Ishikawa (cell line): ENCODE measurements around the gene LAMB4.

Experiments
- CEBPB ChIP-seq: IDR thresholded peaks from 2 replicates; pipeline ENCODE4 v1.6.1; 2012
- CREB1 ChIP-seq: IDR thresholded peaks from 2 replicates; pipeline ENCODE4 v1.6.1; 2012; ENCODE audit warnings: low read depth
- EGR1 ChIP-seq: IDR thresholded peaks from 2 replicates; pipeline ENCODE4 v1.6.1; 2012
- EP300 ChIP-seq: IDR thresholded peaks from 2 replicates; pipeline ENCODE4 v1.6.1; 2012; ENCODE audit warnings: borderline replicate concordance
- FOXM1 ChIP-seq: IDR thresholded peaks from 2 replicates; pipeline ENCODE4 v1.6.1; 2012; ENCODE audit warnings: low read depth, borderline replicate concordance
- NFIC ChIP-seq: IDR thresholded peaks from 2 replicates; pipeline ENCODE4 v1.6.1; 2012
- RAD21 ChIP-seq: IDR thresholded peaks from 2 replicates; pipeline ENCODE4 v1.6.1; 2012; ENCODE audit warnings: low read depth
- REST ChIP-seq: IDR thresholded peaks from 2 replicates; pipeline ENCODE4 v1.6.1; 2012; ENCODE audit warnings: low read depth, mild to moderate bottlenecking
- TAF1 ChIP-seq: IDR thresholded peaks from 2 replicates; pipeline ENCODE4 v1.6.1; 2012; ENCODE audit warnings: low read depth, mild to moderate bottlenecking
- TCF12 ChIP-seq: IDR thresholded peaks from 2 replicates; pipeline ENCODE4 v1.6.1; 2012; ENCODE audit warnings: low read depth
- TEAD4 ChIP-seq: IDR thresholded peaks from 2 replicates; pipeline ENCODE4 v1.6.1; 2012
- YY1 ChIP-seq: IDR thresholded peaks from 2 replicates; pipeline ENCODE4 v1.6.1; 2012; ENCODE audit warnings: low read depth
- ZBTB7A ChIP-seq: IDR thresholded peaks from 2 replicates; pipeline ENCODE4 v1.6.1; 2012; ENCODE audit warnings: low read depth
- TF ChIP-seq, protein P1 (sequence below): IDR thresholded peaks from 2 replicates; pipeline ENCODE4 v1.6.1; 2012
- TF ChIP-seq, protein P2 (sequence below): IDR thresholded peaks from 2 replicates; pipeline ENCODE4 v1.6.1; 2012

Gene LAMB4

GRCh38 chr7:108008827-108009226 lies 121.3 kb downstream of the LAMB4 start:
- no peak for TF ChIP-seq TEAD4
- TF ChIP-seq RAD21 = no peak
- no peak for TF ChIP-seq EGR1
- TF ChIP-seq, protein P1, sequence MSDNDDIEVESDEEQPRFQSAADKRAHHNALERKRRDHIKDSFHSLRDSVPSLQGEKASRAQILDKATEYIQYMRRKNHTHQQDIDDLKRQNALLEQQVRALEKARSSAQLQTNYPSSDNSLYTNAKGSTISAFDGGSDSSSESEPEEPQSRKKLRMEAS = no peak
- TF ChIP-seq TCF12 = no peak
- no peak for TF ChIP-seq CEBPB
- TF ChIP-seq, protein P2, sequence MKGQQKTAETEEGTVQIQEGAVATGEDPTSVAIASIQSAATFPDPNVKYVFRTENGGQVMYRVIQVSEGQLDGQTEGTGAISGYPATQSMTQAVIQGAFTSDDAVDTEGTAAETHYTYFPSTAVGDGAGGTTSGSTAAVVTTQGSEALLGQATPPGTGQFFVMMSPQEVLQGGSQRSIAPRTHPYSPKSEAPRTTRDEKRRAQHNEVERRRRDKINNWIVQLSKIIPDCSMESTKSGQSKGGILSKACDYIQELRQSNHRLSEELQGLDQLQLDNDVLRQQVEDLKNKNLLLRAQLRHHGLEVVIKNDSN = no peak
- no peak for TF ChIP-seq YY1
- no peak for TF ChIP-seq EP300
- TF ChIP-seq NFIC = no peak
- TF ChIP-seq FOXM1 = no peak
- no peak for TF ChIP-seq ZBTB7A
- no peak for TF ChIP-seq TAF1

- TF ChIP-seq CREB1 = no peak
- no peak for TF ChIP-seq ZBTB7A
- TF ChIP-seq NFIC = no peak
- no peak for TF ChIP-seq REST
- TF ChIP-seq, protein P1 = no peak
- no peak for TF ChIP-seq CEBPB
- TF ChIP-seq FOXM1 = no peak
Observed at GRCh38 chr7:108008240-108008639, 121.9 kb downstream of the LAMB4 start.

DNA sequence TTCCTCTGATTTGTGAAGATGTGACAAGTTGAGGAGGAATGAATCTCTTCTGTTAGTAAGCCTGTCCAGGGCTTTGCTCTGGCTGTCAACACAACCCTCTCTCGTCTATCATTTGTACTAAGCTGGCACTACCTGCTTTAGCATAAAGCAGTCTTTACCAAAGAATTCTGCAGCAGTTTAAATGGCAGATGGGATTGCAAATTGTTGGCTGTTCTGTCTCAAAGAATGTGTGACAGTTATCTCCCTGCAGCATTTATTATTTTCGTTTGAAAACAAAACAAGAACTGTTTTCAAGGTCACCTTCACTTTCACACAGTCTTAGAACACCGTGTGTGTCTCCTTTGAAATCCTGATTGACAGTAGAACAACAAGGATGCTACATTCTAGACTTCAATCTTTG lies 122.4 kb downstream of the LAMB4 start:
- TF ChIP-seq, protein P2 = no peak
- no peak for TF ChIP-seq TAF1
- TF ChIP-seq TCF12 = no peak
- TF ChIP-seq, protein P1 = no peak
- TF ChIP-seq CREB1 = no peak
- no peak for TF ChIP-seq EP300
- no peak for TF ChIP-seq EGR1
- TF ChIP-seq RAD21 = no peak
- no peak for TF ChIP-seq TEAD4
- no peak for TF ChIP-seq NFIC
- TF ChIP-seq YY1 = no peak
- no peak for TF ChIP-seq REST
- no peak for TF ChIP-seq FOXM1
- TF ChIP-seq ZBTB7A = no peak
- TF ChIP-seq CEBPB = no peak

DNA sequence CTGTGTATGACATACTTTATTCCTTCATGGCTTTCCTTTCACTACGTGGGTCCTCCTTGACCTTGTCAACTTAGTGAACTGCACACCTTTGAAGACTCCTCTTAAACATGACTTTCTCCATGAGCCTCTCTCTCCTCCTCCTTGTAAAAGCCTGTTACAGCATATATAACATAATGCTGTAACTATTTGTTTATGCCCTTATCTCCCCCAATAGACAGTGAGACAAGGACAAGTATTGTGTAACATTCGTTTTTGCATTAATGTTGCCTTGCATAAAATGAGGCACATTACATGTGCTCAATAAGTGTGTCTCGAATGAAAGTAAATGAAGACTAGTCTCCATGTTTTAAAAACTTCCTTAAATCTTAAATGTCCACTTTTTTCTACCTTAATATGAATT lies 122.9 kb downstream of the LAMB4 start:
- TF ChIP-seq CREB1 (no peak), NFIC (no peak), TEAD4 (no peak), TAF1 (no peak), EP300 (no peak), FOXM1 (no peak), ZBTB7A (no peak), YY1 (no peak), TCF12 (no peak), CEBPB (no peak), EGR1 (no peak), RAD21 (no peak), REST (no peak)
- TF ChIP-seq, protein P1 = no peak
- TF ChIP-seq, protein P2 = no peak
